PC-3 (cell line): ENCODE results near the gene GPR37L1. TPM values are rescaled to one million over a fixed set of nuclear protein-coding genes. Genes with fewer than 3 reads are reported as not detected.

Experiments used
- ATAC-seq: fragments of 200-7000 bp; cut with Tn5 transposase; 2 replicates; pipeline ENCODE4 v1.9.1; 2020; ENCODE audit warnings: mild to moderate bottlenecking, moderate library complexity
- BruUV-seq: library from RNA; stranded (reverse); fragments of 400-500 nt; replicated peaks from 2 replicates; lab custom pipeline; 2021; lab: Mats Ljungman, UMichigan
- CTCF ChIA-PET: fragments of 300-600 bp; sonication (Branson Sonifier 250); formaldehyde crosslinking; loops from one replicate; lab custom pipeline; 2022; ENCODE audit warnings: antibody characterized with exemption; lab: Charles Lee
- POLR2A ChIA-PET: fragments of 300-600 bp; sonication (Branson Sonifier 250); formaldehyde crosslinking; loops from one replicate; lab custom pipeline; 2022; ENCODE audit warnings: antibody characterized with exemption; ENCODE audit not compliant: unreplicated experiment; lab: Charles Lee
- DNase-seq: peaks from one replicate; pipeline ENCODE4 v3.0.0-alpha.2; 2015
- H2AFZ ChIP-seq: fragments of 300-600 bp; sonication (generic); 2 replicates; pipeline ENCODE4 v1.6.0; 2016; ENCODE audit warnings: antibody characterized with exemption, low read length
- H3F3A ChIP-seq: fragments of 300-600 bp; sonication (generic); one replicate; pipeline ENCODE4 v1.6.0; 2017; ENCODE audit warnings: antibody characterized with exemption, low read length, control low read depth, mild to moderate bottlenecking; ENCODE audit not compliant: unreplicated experiment
- H3K27ac ChIP-seq: fragments of 300-600 bp; sonication (generic); 2 replicates; pipeline ENCODE4 v1.5.1; 2016; ENCODE audit warnings: mild to moderate bottlenecking, low read length
- H3K27me3 ChIP-seq: fragments of 300-600 bp; sonication (generic); 2 replicates; pipeline ENCODE4 v1.6.1; 2016; ENCODE audit warnings: low read length, mixed read lengths
- H3K36me3 ChIP-seq: fragments of 300-600 bp; sonication (generic); 2 replicates; pipeline ENCODE4 v1.6.1; 2016; ENCODE audit warnings: low read depth, mixed run types, low read length, mixed read lengths
- H3K4me1 ChIP-seq: fragments of 300-600 bp; sonication (generic); 2 replicates; pipeline ENCODE4 v1.5.1; 2016; ENCODE audit warnings: low read length; ENCODE audit not compliant: insufficient read depth
- H3K4me2 ChIP-seq: fragments of 300-600 bp; sonication (generic); 2 replicates; pipeline ENCODE4 v1.6.0; 2016; ENCODE audit warnings: low read length
- H3K4me3 ChIP-seq: fragments of 300-600 bp; sonication (generic); 2 replicates; pipeline ENCODE4 v1.5.1; 2016; ENCODE audit warnings: mild to moderate bottlenecking, low read length, mixed read lengths
- H3K79me2 ChIP-seq: fragments of 300-600 bp; sonication (generic); 2 replicates; pipeline ENCODE4 v1.6.1; 2017; ENCODE audit warnings: low read length, mixed read lengths
- H3K9ac ChIP-seq: fragments of 300-600 bp; sonication (generic); 2 replicates; pipeline ENCODE4 v1.6.0; 2016; ENCODE audit warnings: mild to moderate bottlenecking, low read length
- H3K9me2 ChIP-seq: fragments of 300-600 bp; sonication (generic); replicated peaks from 2 replicates; pipeline ENCODE4 v1.6.1; 2016; ENCODE audit warnings: mixed run types, low read length, mixed read lengths
- H3K9me3 ChIP-seq: fragments of 300-600 bp; sonication (generic); 2 replicates; pipeline ENCODE4 v1.6.1; 2016; ENCODE audit warnings: low read length, mixed read lengths
- H4K20me1 ChIP-seq: fragments of 300-600 bp; sonication (generic); 2 replicates; pipeline ENCODE4 v1.6.1; 2016; ENCODE audit warnings: low read length, mixed read lengths
- CTCF ChIP-seq: fragments of 300-600 bp; sonication (generic); conservative IDR thresholded peaks from 2 replicates; pipeline ENCODE4 v1.5.1; 2017; ENCODE audit warnings: antibody characterized with exemption, low read depth, mild to moderate bottlenecking, low read length
- EZH2 ChIP-seq: fragments of 300-600 bp; sonication (generic); IDR thresholded peaks from one replicate; pipeline ENCODE4 v1.6.1; 2017; ENCODE audit warnings: antibody characterized with exemption, mild to moderate bottlenecking, low read length; ENCODE audit not compliant: unreplicated experiment
- EZH2phosphoT487 ChIP-seq: fragments of 300-600 bp; sonication (generic); IDR thresholded peaks from 2 replicates; pipeline ENCODE4 v1.6.1; 2018; ENCODE audit warnings: mild to moderate bottlenecking, antibody characterized with exemption, low read length, borderline replicate concordance
- intact Hi-C: fragments of 100-400 bp; cut with micrococcal nuclease; formaldehyde crosslinking; loops from 2 replicates; pipeline ENCODE4 v1.9.0; 2023
- total RNA-seq: library from RNA; depleted of rRNA; stranded (reverse); fragments of >200 nt; gene quantifications from 2 replicates; pipeline ENCODE4 v1.2.3, GENCODE V29; 2014

GPR37L1 gene
- total RNA-seq, 1 experiment from 2014 or later: 0.04 TPM

GRCh38 chr1:202151045-202151444 is 28.3 kb downstream of the GPR37L1 start:
- H3K27me3 ChIP-seq: no peaks in the 10 kb centered on the region
- ATAC-seq (no peak), DNase-seq (no peak)
- no peaks in the 10 kb centered on the region for H3K36me3 ChIP-seq
- POLR2A ChIA-PET: no interaction called here
- H4K20me1 ChIP-seq: no peaks in the 10 kb centered on the region
- H3K4me3 ChIP-seq: no peak overlapping the region
- no peaks in the 10 kb centered on the region for H3F3A ChIP-seq
- TF ChIP-seq CTCF (no peak), EZH2 (no peak), EZH2phosphoT487 (no peak)
- no peak overlapping the region for H3K4me2 ChIP-seq
- no peaks in the 10 kb centered on the region for H3K9me3 ChIP-seq
- H3K9me2 ChIP-seq: no peaks in the 10 kb centered on the region
- no peaks in the 10 kb centered on the region for H3K79me2 ChIP-seq
- H2AFZ ChIP-seq: no peak overlapping the region
- CTCF ChIA-PET: no interaction called here
- no peak overlapping the region for H3K27ac ChIP-seq
- no peak overlapping the region for H3K9ac ChIP-seq
- intact Hi-C loops: no loop called here
- H3K4me1 ChIP-seq: no peaks in the 10 kb centered on the region
- BruUV-seq: no TSS peak

GRCh38 chr1:202152399-202152798 is 29.7 kb downstream of the GPR37L1 start:
- no peaks in the 10 kb centered on the region for H3K4me1 ChIP-seq
- TF ChIP-seq EZH2phosphoT487 (no peak), CTCF (no peak), EZH2 (no peak)
- no peak overlapping the region for H3K9ac ChIP-seq
- DNase-seq: no peak
- no peaks in the 10 kb centered on the region for H3K27me3 ChIP-seq
- no peak overlapping the region for H3K4me2 ChIP-seq
- BruUV-seq: no TSS peak
- no peaks in the 10 kb centered on the region for H3K36me3 ChIP-seq
- ATAC-seq: no peak
- no peaks in the 10 kb centered on the region for H3K9me3 ChIP-seq
- no peak overlapping the region for H3K27ac ChIP-seq
- no peaks in the 10 kb centered on the region for H3F3A ChIP-seq
- H2AFZ ChIP-seq: no peak overlapping the region
- H3K9me2 ChIP-seq: no peaks in the 10 kb centered on the region
- no peaks in the 10 kb centered on the region for H3K79me2 ChIP-seq
- intact Hi-C loops: no loop called here
- CTCF ChIA-PET: no interaction called here
- H4K20me1 ChIP-seq: no peaks in the 10 kb centered on the region
- POLR2A ChIA-PET: no interaction called here
- H3K4me3 ChIP-seq: no peak overlapping the region

GRCh38 chr1:202153284-202153683 is 30.6 kb downstream of the GPR37L1 start:
- Histone ChIP-seq H3K27ac (no peak overlapping the region), H3K9me3 (no peaks in the 10 kb centered on the region), H3K4me2 (no peak overlapping the region), H3K9me2 (no peaks in the 10 kb centered on the region), H3K4me3 (no peak overlapping the region), H3K79me2 (no peaks in the 10 kb centered on the region), H4K20me1 (no peaks in the 10 kb centered on the region), H3F3A (no peaks in the 10 kb centered on the region), H3K4me1 (no peaks in the 10 kb centered on the region), H3K36me3 (no peaks in the 10 kb centered on the region), H3K27me3 (no peaks in the 10 kb centered on the region), H2AFZ (no peak overlapping the region), H3K9ac (no peak overlapping the region)
- DNase-seq (no peak), ATAC-seq (no peak)
- ChIA-PET POLR2A (no interaction called here), CTCF (no interaction called here)
- no TSS peak for BruUV-seq
- TF ChIP-seq EZH2phosphoT487: no peak
- intact Hi-C loops: no loop called here
